HepG2 (cell line): ENCODE data around the gene CCL23. TPM values are rescaled to one million over a fixed set of nuclear protein-coding genes. Genes with fewer than 3 reads are reported as not detected.
A peak's percentile ranks its signal among the peaks of the same experiment; 100 is the strongest.

Experiments
- CCAR2 ChIP-seq: fragments of 200-400 bp; formaldehyde crosslinking; optimal IDR thresholded peaks from 2 replicates; pipeline ENCODE3; 2018; ENCODE audit warnings: low read depth, mild to moderate bottlenecking, low read length, moderate library complexity
- KDM1A ChIP-seq: IDR thresholded peaks from 2 replicates; pipeline ENCODE4 v1.6.1; 2016; ENCODE audit warnings: missing compliant biosample characterization
- LCORL ChIP-seq, 2 experiments: fragments of 450-650 bp in 1 of 2; sonication (generic) in 1 of 2; formaldehyde crosslinking in 1 of 2; IDR thresholded peaks; 2 replicates each; pipeline versions ENCODE4 v1.5.0 to v1.6.1; 2017 to 2020; ENCODE audit warnings: antibody characterized with exemption in 1 of 2, missing genetic modification reagents in 1 of 2
- MZF1 ChIP-seq: sonication (generic); formaldehyde crosslinking; IDR thresholded peaks from 2 replicates; pipeline ENCODE4 v1.8.1; 2023; ENCODE audit warnings: mild to moderate bottlenecking, missing genetic modification reagents, borderline replicate concordance
- PCBP2 ChIP-seq: fragments of 200-400 bp; formaldehyde crosslinking; optimal IDR thresholded peaks from 2 replicates; pipeline ENCODE3; 2018; ENCODE audit warnings: low read length, low read depth; ENCODE audit not compliant: poor library complexity, severe bottlenecking
- RBAK ChIP-seq: sonication (generic); formaldehyde crosslinking; IDR thresholded peaks from 2 replicates; pipeline ENCODE4 v1.5.1; 2020; ENCODE audit warnings: mild to moderate bottlenecking, missing genetic modification reagents
- SMAD3 ChIP-seq: sonication (generic); formaldehyde crosslinking; IDR thresholded peaks from 2 replicates; pipeline ENCODE4 v1.4.0; 2020; ENCODE audit warnings: missing genetic modification reagents
- SMC3 ChIP-seq: IDR thresholded peaks from 2 replicates; pipeline ENCODE4 v1.6.1; 2011; ENCODE audit warnings: low read length, improper control_type of control experiment
- STAT5B ChIP-seq: sonication (generic); formaldehyde crosslinking; IDR thresholded peaks from 2 replicates; pipeline ENCODE4 v1.4.0; 2020; ENCODE audit warnings: missing genetic modification reagents
- TOPORS ChIP-seq: sonication (generic); formaldehyde crosslinking; IDR thresholded peaks from 2 replicates; pipeline ENCODE4 v1.8.0; 2023; ENCODE audit warnings: mild to moderate bottlenecking, missing genetic modification reagents
- TP53 ChIP-seq: sonication (generic); formaldehyde crosslinking; conservative IDR thresholded peaks from 2 replicates; pipeline ENCODE4 v1.4.0; 2020; ENCODE audit warnings: missing genetic modification reagents
- ZNF296 ChIP-seq: sonication (generic); formaldehyde crosslinking; conservative IDR thresholded peaks from 2 replicates; pipeline ENCODE4 v1.5.0; 2020; ENCODE audit warnings: mild to moderate bottlenecking, missing genetic modification reagents
- ZNF616 ChIP-seq: sonication (generic); formaldehyde crosslinking; IDR thresholded peaks from 2 replicates; pipeline ENCODE4 v1.5.0; 2020; ENCODE audit warnings: low read depth, mild to moderate bottlenecking, missing genetic modification reagents
- polyA plus RNA-seq, 8 experiments: library from polyadenylated mRNA; depleted of rRNA in 3 of 8; stranded (reverse) in 7 of 8; unstranded in 1 of 8; fragments of >200 nt; fragmentation: Illumina TruSeq in 4 of 8; extraction: Trizol in 4 of 8; gene quantifications; 2 replicates each; pipeline versions ENCODE4 v1.2.1 to v1.2.3, GENCODE V29; 2011 to 2016; ENCODE audit warnings: low read depth in 4 of 8, missing spikeins in 1 of 8, mixed read lengths in 1 of 8; ENCODE audit not compliant: insufficient read depth in 1 of 8
- total RNA-seq, 5 experiments: library from RNA; depleted of rRNA; stranded (reverse); fragments of >200 nt; fragmentation: Illumina TruSeq; extraction: Trizol; gene quantifications; 2 replicates each; pipeline ENCODE4 v1.2.3, GENCODE V29; 2016; ENCODE audit warnings: low read depth in 1 of 5
- TF ChIP-seq, protein P1 (sequence below): sonication (generic); formaldehyde crosslinking; IDR thresholded peaks from 2 replicates; pipeline ENCODE4 v1.4.0; 2020; ENCODE audit warnings: mild to moderate bottlenecking, missing genetic modification reagents
- TF ChIP-seq, protein P2 (sequence below): IDR thresholded peaks from 2 replicates; pipeline ENCODE4 v1.6.1; 2016
- TF ChIP-seq, protein P3 (sequence below): sonication (generic); formaldehyde crosslinking; IDR thresholded peaks from 2 replicates; pipeline ENCODE4 v1.4.0; 2020; ENCODE audit warnings: missing genetic modification reagents
- TF ChIP-seq, protein P4 (sequence below): sonication (generic); IDR thresholded peaks from 2 replicates; pipeline ENCODE4 v1.6.1; 2016; ENCODE audit warnings: low read depth, borderline replicate concordance
- TF ChIP-seq, protein P5 (sequence below): sonication (generic); formaldehyde crosslinking; IDR thresholded peaks from 2 replicates; pipeline ENCODE4 v1.8.1; 2022; ENCODE audit warnings: low read depth, mild to moderate bottlenecking, missing genetic modification reagents
- TF ChIP-seq, protein P6 (sequence below): sonication (generic); formaldehyde crosslinking; IDR thresholded peaks from 2 replicates; pipeline ENCODE4 v1.8.0; 2022; ENCODE audit warnings: missing genetic modification reagents, low read depth, mild to moderate bottlenecking, borderline replicate concordance

CCL23 gene
- total and polyA plus RNA-seq, 2 of the 13 experiments (the other 11 are each of a cell fraction or from before 2014, with no cell fraction given), result not detected

DNA sequence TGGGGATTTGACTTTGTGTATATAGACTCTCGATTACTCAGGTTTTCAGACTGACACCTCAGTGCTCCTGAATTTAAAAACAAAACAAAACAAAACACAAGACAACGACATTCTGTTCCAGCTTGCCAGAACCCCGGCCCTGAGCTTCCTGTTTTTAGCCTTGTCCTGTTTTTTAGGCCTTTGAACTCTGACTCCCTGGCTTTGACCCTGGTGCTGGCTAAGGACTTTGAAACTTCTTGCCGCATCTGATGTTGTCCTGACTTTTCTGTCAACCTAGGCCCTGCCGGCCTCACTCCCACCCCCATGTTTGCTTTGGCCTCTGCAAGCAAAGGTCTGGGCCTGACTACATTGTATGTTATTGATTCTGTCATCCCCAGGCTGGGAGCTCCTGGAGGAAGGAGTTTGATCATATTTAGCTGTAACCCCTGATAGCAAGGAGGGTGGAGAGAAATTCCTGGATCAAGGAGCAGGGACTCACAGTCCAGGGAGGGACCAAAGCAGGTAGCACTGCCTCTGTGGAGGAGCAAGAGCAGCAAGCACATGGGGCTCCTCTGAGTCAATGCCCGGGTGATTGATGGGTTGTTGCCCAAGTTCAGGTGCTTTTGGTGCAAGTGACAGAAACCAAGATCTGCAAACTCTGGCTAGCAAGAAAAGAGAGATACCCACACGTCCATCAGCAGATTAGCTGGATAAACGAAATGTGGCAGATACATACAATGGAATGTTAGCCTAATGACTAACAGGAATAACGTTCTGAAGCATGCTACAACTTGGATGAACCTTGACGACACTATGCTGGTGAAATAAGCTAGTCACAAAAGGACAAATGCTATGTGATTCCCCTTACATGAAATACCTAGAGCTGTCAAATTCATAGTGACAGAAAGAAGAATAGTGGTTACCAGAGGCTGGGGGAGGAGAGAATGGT, 44.2 kb downstream of the CCL23 start (continued):
- TF ChIP-seq PCBP2, result no peak
- TF ChIP-seq, protein P1, sequence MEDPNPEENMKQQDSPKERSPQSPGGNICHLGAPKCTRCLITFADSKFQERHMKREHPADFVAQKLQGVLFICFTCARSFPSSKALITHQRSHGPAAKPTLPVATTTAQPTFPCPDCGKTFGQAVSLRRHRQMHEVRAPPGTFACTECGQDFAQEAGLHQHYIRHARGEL (CRISPR knock-in tag), result no peak
- TF ChIP-seq ZNF296 (CRISPR knock-in tag), result 0 out of 2 replicates have a peak, but pooled peaks have one; percentile 19
- TF ChIP-seq SMAD3 (CRISPR knock-in tag), result peak; percentile 90
- TF ChIP-seq LCORL (IDR thresholded peaks at IDR 0.05), result peak; percentile 57; the same call in 1 of the 2 replicates
- peak; percentile 83 for TF ChIP-seq LCORL (CRISPR knock-in tag; IDR thresholded peaks at IDR 0.05)
- no peak for TF ChIP-seq RBAK (CRISPR knock-in tag)
- TF ChIP-seq, protein P2, sequence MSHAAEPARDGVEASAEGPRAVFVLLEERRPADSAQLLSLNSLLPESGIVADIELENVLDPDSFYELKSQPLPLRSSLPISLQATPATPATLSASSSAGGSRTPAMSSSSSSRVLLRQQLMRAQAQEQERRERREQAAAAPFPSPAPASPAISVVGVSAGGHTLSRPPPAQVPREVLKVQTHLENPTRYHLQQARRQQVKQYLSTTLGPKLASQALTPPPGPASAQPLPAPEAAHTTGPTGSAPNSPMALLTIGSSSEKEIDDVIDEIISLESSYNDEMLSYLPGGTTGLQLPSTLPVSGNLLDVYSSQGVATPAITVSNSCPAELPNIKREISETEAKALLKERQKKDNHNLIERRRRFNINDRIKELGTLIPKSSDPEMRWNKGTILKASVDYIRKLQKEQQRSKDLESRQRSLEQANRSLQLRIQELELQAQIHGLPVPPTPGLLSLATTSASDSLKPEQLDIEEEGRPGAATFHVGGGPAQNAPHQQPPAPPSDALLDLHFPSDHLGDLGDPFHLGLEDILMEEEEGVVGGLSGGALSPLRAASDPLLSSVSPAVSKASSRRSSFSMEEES, result peak; percentile 67
- TF ChIP-seq, protein P3, sequence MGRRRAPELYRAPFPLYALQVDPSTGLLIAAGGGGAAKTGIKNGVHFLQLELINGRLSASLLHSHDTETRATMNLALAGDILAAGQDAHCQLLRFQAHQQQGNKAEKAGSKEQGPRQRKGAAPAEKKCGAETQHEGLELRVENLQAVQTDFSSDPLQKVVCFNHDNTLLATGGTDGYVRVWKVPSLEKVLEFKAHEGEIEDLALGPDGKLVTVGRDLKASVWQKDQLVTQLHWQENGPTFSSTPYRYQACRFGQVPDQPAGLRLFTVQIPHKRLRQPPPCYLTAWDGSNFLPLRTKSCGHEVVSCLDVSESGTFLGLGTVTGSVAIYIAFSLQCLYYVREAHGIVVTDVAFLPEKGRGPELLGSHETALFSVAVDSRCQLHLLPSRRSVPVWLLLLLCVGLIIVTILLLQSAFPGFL (CRISPR knock-in tag), result no peak
- TF ChIP-seq, protein P4, sequence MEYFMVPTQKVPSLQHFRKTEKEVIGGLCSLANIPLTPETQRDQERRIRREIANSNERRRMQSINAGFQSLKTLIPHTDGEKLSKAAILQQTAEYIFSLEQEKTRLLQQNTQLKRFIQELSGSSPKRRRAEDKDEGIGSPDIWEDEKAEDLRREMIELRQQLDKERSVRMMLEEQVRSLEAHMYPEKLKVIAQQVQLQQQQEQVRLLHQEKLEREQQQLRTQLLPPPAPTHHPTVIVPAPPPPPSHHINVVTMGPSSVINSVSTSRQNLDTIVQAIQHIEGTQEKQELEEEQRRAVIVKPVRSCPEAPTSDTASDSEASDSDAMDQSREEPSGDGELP, result peak; percentile 78
- TF ChIP-seq STAT5B, result 0 out of 2 replicates have a peak, but pooled peaks have one; percentile 35
- 0 out of 2 replicates have a peak, but pooled peaks have one; percentile 43 for TF ChIP-seq TP53
- TF ChIP-seq ZNF616 (CRISPR knock-in tag), result no peak
- no peak for TF ChIP-seq MZF1 (CRISPR knock-in tag)
- peak; percentile 18; the same call in 1 of the 2 replicates for TF ChIP-seq SMC3
- peak; percentile 69 for TF ChIP-seq CCAR2
- TF ChIP-seq TOPORS, result 0 out of 2 replicates have a peak, but pooled peaks have one; percentile 63
- peak; percentile 88 for TF ChIP-seq KDM1A
- TF ChIP-seq, protein P5, sequence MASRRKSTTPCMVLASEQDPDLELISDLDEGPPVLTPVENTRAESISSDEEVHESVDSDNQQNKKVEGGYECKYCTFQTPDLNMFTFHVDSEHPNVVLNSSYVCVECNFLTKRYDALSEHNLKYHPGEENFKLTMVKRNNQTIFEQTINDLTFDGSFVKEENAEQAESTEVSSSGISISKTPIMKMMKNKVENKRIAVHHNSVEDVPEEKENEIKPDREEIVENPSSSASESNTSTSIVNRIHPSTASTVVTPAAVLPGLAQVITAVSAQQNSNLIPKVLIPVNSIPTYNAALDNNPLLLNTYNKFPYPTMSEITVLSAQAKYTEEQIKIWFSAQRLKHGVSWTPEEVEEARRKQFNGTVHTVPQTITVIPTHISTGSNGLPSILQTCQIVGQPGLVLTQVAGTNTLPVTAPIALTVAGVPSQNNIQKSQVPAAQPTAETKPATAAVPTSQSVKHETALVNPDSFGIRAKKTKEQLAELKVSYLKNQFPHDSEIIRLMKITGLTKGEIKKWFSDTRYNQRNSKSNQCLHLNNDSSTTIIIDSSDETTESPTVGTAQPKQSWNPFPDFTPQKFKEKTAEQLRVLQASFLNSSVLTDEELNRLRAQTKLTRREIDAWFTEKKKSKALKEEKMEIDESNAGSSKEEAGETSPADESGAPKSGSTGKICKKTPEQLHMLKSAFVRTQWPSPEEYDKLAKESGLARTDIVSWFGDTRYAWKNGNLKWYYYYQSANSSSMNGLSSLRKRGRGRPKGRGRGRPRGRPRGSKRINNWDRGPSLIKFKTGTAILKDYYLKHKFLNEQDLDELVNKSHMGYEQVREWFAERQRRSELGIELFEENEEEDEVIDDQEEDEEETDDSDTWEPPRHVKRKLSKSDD (CRISPR knock-in tag), result 0 out of 2 replicates have a peak, but pooled peaks have one; percentile 58
- TF ChIP-seq, protein P6, sequence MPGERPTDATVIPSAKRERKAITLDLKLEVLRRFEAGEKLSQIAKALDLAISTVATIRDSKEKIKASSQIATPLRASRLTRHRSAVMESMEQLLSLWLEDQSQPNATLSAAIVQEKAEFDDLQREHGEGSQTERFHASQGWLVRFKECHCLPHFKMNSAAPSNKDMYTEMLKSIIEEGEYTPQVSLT (CRISPR knock-in tag), result no peak
